ENCODE data around the gene JADE2.

The JADE2 gene

GRCh38 chr5:134556994-134557393 is 31.5 kb downstream of the JADE2 start:
- H3K4me3 ChIP-seq (ENCODE audit: low read depth, low read length): no peak overlapping the region
- TF ChIP-seq CTCF (IDR thresholded peaks at IDR 0.05; ENCODE audit: low read depth, low read length): no peak
- in situ Hi-C loops (cut with HindIII; ENCODE audit: low sequenced_read_pairs): no loop called here
- DNase-seq (ENCODE audit: low read depth, low spot score): no peak

GRCh38 chr5:134559672-134560071 is 34.2 kb downstream of the JADE2 start:
- no peak overlapping the region for H3K4me3 ChIP-seq (ENCODE audit: low read depth, low read length)
- in situ Hi-C loops (cut with HindIII; ENCODE audit: low sequenced_read_pairs): no loop called here
- no peak for TF ChIP-seq CTCF (IDR thresholded peaks at IDR 0.05; ENCODE audit: low read depth, low read length)
- no peak for DNase-seq (ENCODE audit: low read depth, low spot score)

GRCh38 chr5:134560698-134561097 is 35.2 kb downstream of the JADE2 start:
- in situ Hi-C loops (cut with HindIII; ENCODE audit: low sequenced_read_pairs): no loop called here
- H3K4me3 ChIP-seq (ENCODE audit: low read depth, low read length): no peak overlapping the region
- DNase-seq (ENCODE audit: low read depth, low spot score): no peak
- TF ChIP-seq CTCF (IDR thresholded peaks at IDR 0.05; ENCODE audit: low read depth, low read length): no peak

- peak; percentile 62 for TF ChIP-seq CTCF (IDR thresholded peaks at IDR 0.05; ENCODE audit: low read depth, low read length)
- peak; percentile 73 for DNase-seq (ENCODE audit: low read depth, low spot score)
- H3K4me3 ChIP-seq (ENCODE audit: low read depth, low read length): no peak overlapping the region
- in situ Hi-C loops (cut with HindIII; ENCODE audit: low sequenced_read_pairs): no loop called here
These were observed 36.4 kb downstream of the JADE2 start for GRCh38 chr5:134561871-134562296.

GRCh38 chr5:134563221-134563620 is 37.8 kb downstream of the JADE2 start:
- no peak for DNase-seq (ENCODE audit: low read depth, low spot score)
- in situ Hi-C loops (cut with HindIII; ENCODE audit: low sequenced_read_pairs): no loop called here
- TF ChIP-seq CTCF (IDR thresholded peaks at IDR 0.05; ENCODE audit: low read depth, low read length): no peak
- H3K4me3 ChIP-seq (ENCODE audit: low read depth, low read length): no peak overlapping the region

- no peak overlapping the region for H3K4me3 ChIP-seq (ENCODE audit: low read depth, low read length)
- TF ChIP-seq CTCF (IDR thresholded peaks at IDR 0.05; ENCODE audit: low read depth, low read length): no peak
- in situ Hi-C loops (cut with HindIII; ENCODE audit: low sequenced_read_pairs): no loop called here
- no peak for DNase-seq (ENCODE audit: low read depth, low spot score)
These were observed 38.5 kb downstream of the JADE2 start for GRCh38 chr5:134563962-134564361.

GRCh38 chr5:134564396-134564795 is 38.9 kb downstream of the JADE2 start:
- in situ Hi-C loops (cut with HindIII; ENCODE audit: low sequenced_read_pairs): no loop called here
- no peak for DNase-seq (ENCODE audit: low read depth, low spot score)
- TF ChIP-seq CTCF (IDR thresholded peaks at IDR 0.05; ENCODE audit: low read depth, low read length): no peak
- no peak overlapping the region for H3K4me3 ChIP-seq (ENCODE audit: low read depth, low read length)
